ENCODE measurements around the gene CCDC148.
"Not testable (repeated sequence)": the region's sequence is repeated elsewhere in the genome, so short reads cannot be mapped to it uniquely, and the experiment has no call there.

The CCDC148 gene

DNA sequence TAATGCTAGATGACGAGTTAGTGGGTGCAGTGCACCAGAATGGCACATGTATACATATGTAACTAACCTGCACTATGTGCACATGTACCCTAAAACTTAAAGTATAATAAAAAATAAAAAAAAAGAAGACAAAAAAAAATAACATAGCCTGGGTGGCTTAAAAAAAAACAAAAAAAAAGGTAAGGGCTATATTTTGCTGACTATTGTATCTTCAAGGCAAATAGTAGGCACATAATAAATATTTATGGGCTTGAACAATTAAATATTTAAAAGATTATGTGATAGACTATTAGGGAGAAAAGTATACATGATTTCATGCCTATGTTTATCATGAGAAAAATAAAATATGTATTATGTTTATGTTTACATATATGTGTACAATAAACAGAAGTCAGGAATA is 99.4 kb downstream of the CCDC148 start:
- H3K4me1 ChIP-seq (ENCODE audit: control insufficient read depth, insufficient read depth, low read length): peaks cover 10% of the 10 kb centered on the region
- H3K36me3 ChIP-seq (ENCODE audit: control insufficient read depth, insufficient read depth, low read length): no peaks in the 10 kb centered on the region
- H3K9me3 ChIP-seq (ENCODE audit: control insufficient read depth, insufficient read depth, low read depth, low read length): peaks cover 6% of the 10 kb centered on the region; the same call in 1 of the 2 replicates
- no peak overlapping the region for H3K4me3 ChIP-seq (ENCODE audit: low read depth, low read length)
- H3K27ac ChIP-seq (ENCODE audit: low read depth, low read length): no peak overlapping the region
- H3K27me3 ChIP-seq (ENCODE audit: control insufficient read depth, insufficient read depth, low read length): no peaks in the 10 kb centered on the region
- H3K9ac ChIP-seq (ENCODE audit: low read length): no peak overlapping the region

DNA sequence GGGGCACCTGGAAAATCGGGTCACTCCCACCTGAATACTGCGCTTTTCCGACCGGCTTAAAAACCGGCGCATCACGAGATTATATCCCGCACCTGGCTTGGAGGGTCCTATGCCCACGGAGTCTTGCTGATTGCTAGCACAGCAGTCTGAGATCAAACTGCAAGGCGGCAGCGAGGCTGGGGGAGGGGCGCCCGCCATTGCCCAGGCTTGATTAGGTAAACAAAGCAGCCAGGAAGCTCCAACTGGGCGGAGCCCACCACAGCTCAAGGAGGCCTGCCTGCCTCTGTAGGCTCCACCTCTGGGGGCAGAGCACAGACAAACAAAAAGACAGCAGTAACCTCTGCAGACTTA is 105.1 kb downstream of the CCDC148 start:
- not testable (repeated sequence) for H3K27me3 ChIP-seq (ENCODE audit: control insufficient read depth, insufficient read depth, low read length); H3K9me3 ChIP-seq (ENCODE audit: control insufficient read depth, insufficient read depth, low read depth, low read length); H3K4me1 ChIP-seq (ENCODE audit: control insufficient read depth, insufficient read depth, low read length); H3K36me3 ChIP-seq (ENCODE audit: control insufficient read depth, insufficient read depth, low read length); H3K27ac ChIP-seq (ENCODE audit: low read depth, low read length)
- Histone ChIP-seq H3K9ac (ENCODE audit: low read length) (peak overlapping the region; percentile 48), H3K4me3 (ENCODE audit: low read depth, low read length) (peak overlapping the region; percentile 47; the same call in 1 of the 2 replicates)

- H3K4me1 ChIP-seq (ENCODE audit: control insufficient read depth, insufficient read depth, low read length); H3K36me3 ChIP-seq (ENCODE audit: control insufficient read depth, insufficient read depth, low read length); H3K9me3 ChIP-seq (ENCODE audit: control insufficient read depth, insufficient read depth, low read depth, low read length); H3K27me3 ChIP-seq (ENCODE audit: control insufficient read depth, insufficient read depth, low read length): not testable (repeated sequence)
- H3K4me3 ChIP-seq (ENCODE audit: low read depth, low read length): peak overlapping the region; percentile 47
- H3K9ac ChIP-seq (ENCODE audit: low read length): peak overlapping the region; percentile 48
- peak overlapping the region; percentile 30; the same call in 1 of the 2 replicates for H3K27ac ChIP-seq (ENCODE audit: low read depth, low read length)
These were observed 105.6 kb downstream of the CCDC148 start for GRCh38 chr2:158350751-158351465.

GRCh38 chr2:158346032-158346431 is 110.5 kb downstream of the CCDC148 start:
- no peak overlapping the region for H3K9ac ChIP-seq (ENCODE audit: low read length)
- no peaks in the 10 kb centered on the region for H3K36me3 ChIP-seq (ENCODE audit: control insufficient read depth, insufficient read depth, low read length)
- H3K4me1 ChIP-seq (ENCODE audit: control insufficient read depth, insufficient read depth, low read length): peaks cover 5% of the 10 kb centered on the region; the same call in 1 of the 2 replicates
- H3K4me3 ChIP-seq (ENCODE audit: low read depth, low read length): no peak overlapping the region
- no peak overlapping the region for H3K27ac ChIP-seq (ENCODE audit: low read depth, low read length)
- no peaks in the 10 kb centered on the region for H3K9me3 ChIP-seq (ENCODE audit: control insufficient read depth, insufficient read depth, low read depth, low read length)
- H3K27me3 ChIP-seq (ENCODE audit: control insufficient read depth, insufficient read depth, low read length): no peaks in the 10 kb centered on the region

DNA sequence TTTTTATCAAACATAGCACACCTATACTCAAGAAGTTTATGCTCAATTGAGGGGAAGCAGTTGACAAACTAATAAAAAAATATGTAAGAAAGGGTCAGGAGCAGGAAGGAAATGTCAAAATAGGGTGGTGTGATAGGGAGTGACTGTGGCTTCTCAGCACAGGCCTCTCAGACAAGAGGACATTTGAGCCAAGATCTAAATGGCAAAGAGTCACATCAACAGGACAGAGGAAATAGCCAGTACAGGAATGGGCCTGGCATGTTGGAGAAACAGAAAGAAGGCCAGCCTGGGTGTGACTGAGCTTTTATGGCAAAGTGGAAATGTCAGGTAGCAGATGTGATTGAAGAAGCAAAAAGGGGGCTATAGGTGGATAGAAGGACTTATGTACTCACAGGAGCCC is 117.0 kb downstream of the CCDC148 start:
- H3K27me3 ChIP-seq (ENCODE audit: control insufficient read depth, insufficient read depth, low read length): no peaks in the 10 kb centered on the region
- H3K9me3 ChIP-seq (ENCODE audit: control insufficient read depth, insufficient read depth, low read depth, low read length): no peaks in the 10 kb centered on the region
- H3K9ac ChIP-seq (ENCODE audit: low read length): no peak overlapping the region
- H3K27ac ChIP-seq (ENCODE audit: low read depth, low read length): no peak overlapping the region
- H3K4me3 ChIP-seq (ENCODE audit: low read depth, low read length): no peak overlapping the region
- H3K4me1 ChIP-seq (ENCODE audit: control insufficient read depth, insufficient read depth, low read length): peaks cover 3% of the 10 kb centered on the region; the same call in 1 of the 2 replicates
- no peaks in the 10 kb centered on the region for H3K36me3 ChIP-seq (ENCODE audit: control insufficient read depth, insufficient read depth, low read length)

GRCh38 chr2:158337018-158337417 is 119.5 kb downstream of the CCDC148 start:
- Histone ChIP-seq H3K36me3 (ENCODE audit: control insufficient read depth, insufficient read depth, low read length) (no peaks in the 10 kb centered on the region), H3K4me3 (ENCODE audit: low read depth, low read length) (no peak overlapping the region), H3K27me3 (ENCODE audit: control insufficient read depth, insufficient read depth, low read length) (no peaks in the 10 kb centered on the region), H3K9me3 (ENCODE audit: control insufficient read depth, insufficient read depth, low read depth, low read length) (no peaks in the 10 kb centered on the region), H3K27ac (ENCODE audit: low read depth, low read length) (no peak overlapping the region), H3K4me1 (ENCODE audit: control insufficient read depth, insufficient read depth, low read length) (no peaks in the 10 kb centered on the region), H3K9ac (ENCODE audit: low read length) (no peak overlapping the region)

- not testable (repeated sequence) for H3K27ac ChIP-seq (ENCODE audit: low read depth, low read length); H3K4me3 ChIP-seq (ENCODE audit: low read depth, low read length); H3K9ac ChIP-seq (ENCODE audit: low read length); H3K4me1 ChIP-seq (ENCODE audit: control insufficient read depth, insufficient read depth, low read length); H3K9me3 ChIP-seq (ENCODE audit: control insufficient read depth, insufficient read depth, low read depth, low read length); H3K27me3 ChIP-seq (ENCODE audit: control insufficient read depth, insufficient read depth, low read length); H3K36me3 ChIP-seq (ENCODE audit: control insufficient read depth, insufficient read depth, low read length)
These were observed 124.8 kb downstream of the CCDC148 start for GRCh38 chr2:158331799-158332198.

DNA sequence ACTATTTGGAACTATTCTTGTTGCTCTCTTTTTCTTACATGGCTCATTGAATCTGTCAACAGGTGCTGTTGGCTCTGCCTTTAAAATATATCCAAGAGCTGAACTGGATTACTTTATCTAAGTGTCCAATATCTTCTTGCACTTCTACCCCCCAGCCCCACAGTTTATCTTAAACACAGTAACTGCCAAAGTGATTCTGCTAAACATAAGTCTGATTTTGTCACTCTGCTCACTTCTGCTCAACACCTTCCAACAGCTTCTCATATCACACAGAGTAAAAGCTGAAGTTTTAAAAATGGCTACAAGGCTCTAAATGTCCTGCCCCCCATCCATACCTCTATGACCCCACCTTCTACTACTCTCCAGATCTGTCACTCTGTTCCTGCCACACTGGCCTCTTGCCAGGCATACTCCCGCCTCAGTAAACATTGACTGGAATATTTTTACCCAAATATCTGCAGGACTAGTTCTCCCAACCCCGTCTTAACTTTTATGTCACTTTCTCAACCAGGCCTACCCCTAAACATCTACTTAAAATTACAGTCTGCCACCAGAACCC is 130.7 kb downstream of the CCDC148 start:
- H3K9ac ChIP-seq (ENCODE audit: low read length): no peak overlapping the region
- H3K9me3 ChIP-seq (ENCODE audit: control insufficient read depth, insufficient read depth, low read depth, low read length): no peaks in the 10 kb centered on the region
- H3K27me3 ChIP-seq (ENCODE audit: control insufficient read depth, insufficient read depth, low read length): no peaks in the 10 kb centered on the region
- H3K27ac ChIP-seq (ENCODE audit: low read depth, low read length): no peak overlapping the region
- no peaks in the 10 kb centered on the region for H3K36me3 ChIP-seq (ENCODE audit: control insufficient read depth, insufficient read depth, low read length)
- no peaks in the 10 kb centered on the region for H3K4me1 ChIP-seq (ENCODE audit: control insufficient read depth, insufficient read depth, low read length)
- no peak overlapping the region for H3K4me3 ChIP-seq (ENCODE audit: low read depth, low read length)

- no peaks in the 10 kb centered on the region for H3K36me3 ChIP-seq (ENCODE audit: control insufficient read depth, insufficient read depth, low read length)
- H3K4me3 ChIP-seq (ENCODE audit: low read depth, low read length): no peak overlapping the region
- no peaks in the 10 kb centered on the region for H3K27me3 ChIP-seq (ENCODE audit: control insufficient read depth, insufficient read depth, low read length)
- H3K27ac ChIP-seq (ENCODE audit: low read depth, low read length): no peak overlapping the region
- no peaks in the 10 kb centered on the region for H3K4me1 ChIP-seq (ENCODE audit: control insufficient read depth, insufficient read depth, low read length)
- no peaks in the 10 kb centered on the region for H3K9me3 ChIP-seq (ENCODE audit: control insufficient read depth, insufficient read depth, low read depth, low read length)
- H3K9ac ChIP-seq (ENCODE audit: low read length): no peak overlapping the region
These were observed 131.3 kb downstream of the CCDC148 start for GRCh38 chr2:158325031-158325781.

DNA sequence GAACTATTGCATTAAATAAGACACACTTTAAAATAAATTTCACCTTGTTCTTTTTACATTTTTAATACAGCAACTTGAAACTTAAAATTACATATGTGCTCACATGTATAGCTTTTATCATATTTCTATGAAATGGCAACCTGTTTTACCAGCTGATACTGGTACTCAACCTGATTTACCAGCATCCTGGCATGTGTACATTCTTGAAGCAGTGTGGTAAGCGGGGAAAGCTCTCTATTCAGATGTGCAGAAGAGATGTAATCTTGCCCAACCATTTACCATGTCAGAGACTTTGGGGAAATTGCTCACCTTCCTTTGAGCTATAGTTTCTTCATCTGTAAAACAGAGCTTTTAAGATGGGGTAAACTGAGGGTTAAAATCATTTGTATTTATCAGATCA is 133.2 kb downstream of the CCDC148 start:
- Histone ChIP-seq H3K27ac (ENCODE audit: low read depth, low read length) (no peak overlapping the region), H3K4me1 (ENCODE audit: control insufficient read depth, insufficient read depth, low read length) (peaks cover 3% of the 10 kb centered on the region; the same call in 1 of the 2 replicates), H3K9me3 (ENCODE audit: control insufficient read depth, insufficient read depth, low read depth, low read length) (0 out of 2 replicates have a peak, but pooled peaks cover 6% of the 10 kb centered on the region), H3K27me3 (ENCODE audit: control insufficient read depth, insufficient read depth, low read length) (no peaks in the 10 kb centered on the region), H3K9ac (ENCODE audit: low read length) (no peak overlapping the region), H3K36me3 (ENCODE audit: control insufficient read depth, insufficient read depth, low read length) (no peaks in the 10 kb centered on the region), H3K4me3 (ENCODE audit: low read depth, low read length) (no peak overlapping the region)

DNA sequence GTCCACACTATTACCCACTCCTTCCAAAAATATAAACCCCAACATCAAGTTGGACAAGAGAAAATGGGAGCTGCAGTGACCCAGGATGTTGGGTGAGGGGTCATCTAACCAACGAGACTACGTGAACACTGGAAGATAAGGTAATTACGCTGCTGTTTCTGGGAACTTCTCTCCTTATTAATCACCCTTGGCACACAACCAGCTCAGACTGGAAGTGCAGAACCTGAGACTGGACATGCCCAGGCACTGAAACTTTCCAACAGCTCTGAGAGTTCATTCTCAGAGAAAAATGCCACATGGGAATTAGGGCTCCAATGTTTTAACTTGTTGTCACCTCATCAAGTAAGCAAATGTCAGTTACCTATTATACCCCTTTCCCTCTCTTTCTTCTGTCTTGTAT is 135.3 kb downstream of the CCDC148 start:
- H3K9ac ChIP-seq (ENCODE audit: low read length): no peak overlapping the region
- peaks cover 8% of the 10 kb centered on the region; the same call in 1 of the 2 replicates for H3K4me1 ChIP-seq (ENCODE audit: control insufficient read depth, insufficient read depth, low read length)
- no peaks in the 10 kb centered on the region for H3K27me3 ChIP-seq (ENCODE audit: control insufficient read depth, insufficient read depth, low read length)
- no peak overlapping the region for H3K27ac ChIP-seq (ENCODE audit: low read depth, low read length)
- H3K9me3 ChIP-seq (ENCODE audit: control insufficient read depth, insufficient read depth, low read depth, low read length): 0 out of 2 replicates have a peak, but pooled peaks cover 6% of the 10 kb centered on the region
- no peak overlapping the region for H3K4me3 ChIP-seq (ENCODE audit: low read depth, low read length)
- no peaks in the 10 kb centered on the region for H3K36me3 ChIP-seq (ENCODE audit: control insufficient read depth, insufficient read depth, low read length)

Data from HUES6 (cell line).